Cardiac muscle cell (in vitro differentiated cells and primary cell): ENCODE results near the gene TMEM87B. TPM values are rescaled to one million over a fixed set of nuclear protein-coding genes. Genes with fewer than 3 reads are reported as not detected.
A peak's percentile ranks its signal among the peaks of the same experiment; 100 is the strongest.

Experiments used
- DNase-seq, 2 donors: peaks; one replicate each; pipeline versions ENCODE4 v3.0.0 to v3.0.0-alpha.2; 2010 to 2017; ENCODE audit warnings: low read depth in 1 of 2, low spot score in 1 of 2
- H3K27ac ChIP-seq: fragments of 200-600 bp; sonication (generic); 2 replicates; pipeline ENCODE4 v1.5.1; 2016
- H3K27me3 ChIP-seq: fragments of 200-600 bp; sonication (generic); 2 replicates; pipeline ENCODE4 v1.6.0; 2016; ENCODE audit warnings: control low read depth
- H3K36me3 ChIP-seq: fragments of 200-600 bp; sonication (generic); 2 replicates; pipeline ENCODE4 v1.5.1; 2016; ENCODE audit warnings: control low read depth
- H3K4me1 ChIP-seq: fragments of 200-600 bp; sonication (generic); 2 replicates; pipeline ENCODE4 v1.8.1; 2017; ENCODE audit warnings: low read depth, mild to moderate bottlenecking, mixed run types
- H3K4me3 ChIP-seq: fragments of 200-600 bp; sonication (generic); 2 replicates; pipeline ENCODE4 v1.5.1; 2016; ENCODE audit warnings: mild to moderate bottlenecking
- H3K9me3 ChIP-seq: fragments of 200-600 bp; sonication (generic); 2 replicates; pipeline ENCODE4 v1.5.1; 2017; ENCODE audit warnings: low read depth, mild to moderate bottlenecking, control low read depth
- polyA plus RNA-seq: library from polyadenylated mRNA; unstranded; fragments of >200 nt; fragmentation: Nextera tagmentation; extraction: Ambion mirVana; gene quantifications from 2 replicates; pipeline ENCODE4 v1.2.1, GENCODE V29; 2016
- total RNA-seq: library from RNA; depleted of rRNA; stranded (reverse); fragments of >200 nt; gene quantifications from 2 replicates; pipeline ENCODE4 v1.2.3, GENCODE V29; 2016
- TF ChIP-seq, protein P1 (sequence below): IDR thresholded peaks from 2 replicates; pipeline ENCODE4 v1.5.1; 2012; ENCODE audit warnings: low read depth, mild to moderate bottlenecking, low read length

TMEM87B gene
- total and polyA plus RNA-seq, 2 experiments from 2014 or later = 7.3 to 12.1 TPM

DNA sequence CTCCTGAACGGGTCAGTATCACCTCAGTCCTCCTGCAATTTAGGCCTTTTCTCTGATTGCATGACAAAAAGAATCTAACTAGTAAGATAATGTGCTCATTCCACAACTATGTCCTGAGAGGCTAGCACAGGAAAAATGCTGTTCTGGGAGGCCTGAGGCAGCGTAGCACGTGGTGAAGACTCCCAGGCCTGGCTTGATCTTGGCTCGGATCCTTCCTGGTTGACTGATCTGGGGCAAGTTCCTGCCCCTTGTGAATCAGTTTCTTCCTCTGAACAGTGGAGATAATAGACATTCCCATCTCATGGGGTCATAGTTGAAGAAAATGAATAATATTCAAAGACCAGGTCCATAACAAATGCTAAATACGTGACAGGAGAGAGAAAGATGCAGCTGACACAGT, 95.4 kb downstream of the TMEM87B start:
- DNase-seq = peak in 1 of 2 donors; percentile 92
- no peak overlapping the region for H3K27ac ChIP-seq

GRCh38 chr2:112150851-112151250, 95.8 kb downstream of the TMEM87B start:
- Histone ChIP-seq H3K9me3 (no peaks in the 10 kb centered on the region), H3K36me3 (no peaks in the 10 kb centered on the region), H3K4me1 (no peaks in the 10 kb centered on the region), H3K27ac (no peak overlapping the region), H3K27me3 (no peaks in the 10 kb centered on the region), H3K4me3 (no peak overlapping the region)
- TF ChIP-seq, protein P1, sequence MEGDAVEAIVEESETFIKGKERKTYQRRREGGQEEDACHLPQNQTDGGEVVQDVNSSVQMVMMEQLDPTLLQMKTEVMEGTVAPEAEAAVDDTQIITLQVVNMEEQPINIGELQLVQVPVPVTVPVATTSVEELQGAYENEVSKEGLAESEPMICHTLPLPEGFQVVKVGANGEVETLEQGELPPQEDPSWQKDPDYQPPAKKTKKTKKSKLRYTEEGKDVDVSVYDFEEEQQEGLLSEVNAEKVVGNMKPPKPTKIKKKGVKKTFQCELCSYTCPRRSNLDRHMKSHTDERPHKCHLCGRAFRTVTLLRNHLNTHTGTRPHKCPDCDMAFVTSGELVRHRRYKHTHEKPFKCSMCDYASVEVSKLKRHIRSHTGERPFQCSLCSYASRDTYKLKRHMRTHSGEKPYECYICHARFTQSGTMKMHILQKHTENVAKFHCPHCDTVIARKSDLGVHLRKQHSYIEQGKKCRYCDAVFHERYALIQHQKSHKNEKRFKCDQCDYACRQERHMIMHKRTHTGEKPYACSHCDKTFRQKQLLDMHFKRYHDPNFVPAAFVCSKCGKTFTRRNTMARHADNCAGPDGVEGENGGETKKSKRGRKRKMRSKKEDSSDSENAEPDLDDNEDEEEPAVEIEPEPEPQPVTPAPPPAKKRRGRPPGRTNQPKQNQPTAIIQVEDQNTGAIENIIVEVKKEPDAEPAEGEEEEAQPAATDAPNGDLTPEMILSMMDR = no peak
- no peak for DNase-seq

More for the DNA sequence above, 95.4 kb downstream of the TMEM87B start:
- no peaks in the 10 kb centered on the region for H3K36me3 ChIP-seq
- H3K4me3 ChIP-seq = no peak overlapping the region
- no peaks in the 10 kb centered on the region for H3K9me3 ChIP-seq
- H3K27me3 ChIP-seq = no peaks in the 10 kb centered on the region
- TF ChIP-seq, protein P1 = no peak
- H3K4me1 ChIP-seq = no peaks in the 10 kb centered on the region

- no peak for DNase-seq
- Histone ChIP-seq H3K36me3 (no peaks in the 10 kb centered on the region), H3K4me1 (no peaks in the 10 kb centered on the region), H3K27ac (no peak overlapping the region), H3K27me3 (no peaks in the 10 kb centered on the region), H3K9me3 (no peaks in the 10 kb centered on the region), H3K4me3 (no peak overlapping the region)
- TF ChIP-seq, protein P1 = no peak
These were observed 96.2 kb downstream of the TMEM87B start for GRCh38 chr2:112151271-112151670.

- H3K36me3 ChIP-seq = no peaks in the 10 kb centered on the region
- no peaks in the 10 kb centered on the region for H3K9me3 ChIP-seq
- TF ChIP-seq, protein P1 = no peak
- no peak for DNase-seq
- no peaks in the 10 kb centered on the region for H3K4me1 ChIP-seq
- H3K27ac ChIP-seq = no peak overlapping the region
- H3K4me3 ChIP-seq = no peak overlapping the region
- H3K27me3 ChIP-seq = no peaks in the 10 kb centered on the region
These were observed 96.8 kb downstream of the TMEM87B start for GRCh38 chr2:112151701-112152440.

DNA sequence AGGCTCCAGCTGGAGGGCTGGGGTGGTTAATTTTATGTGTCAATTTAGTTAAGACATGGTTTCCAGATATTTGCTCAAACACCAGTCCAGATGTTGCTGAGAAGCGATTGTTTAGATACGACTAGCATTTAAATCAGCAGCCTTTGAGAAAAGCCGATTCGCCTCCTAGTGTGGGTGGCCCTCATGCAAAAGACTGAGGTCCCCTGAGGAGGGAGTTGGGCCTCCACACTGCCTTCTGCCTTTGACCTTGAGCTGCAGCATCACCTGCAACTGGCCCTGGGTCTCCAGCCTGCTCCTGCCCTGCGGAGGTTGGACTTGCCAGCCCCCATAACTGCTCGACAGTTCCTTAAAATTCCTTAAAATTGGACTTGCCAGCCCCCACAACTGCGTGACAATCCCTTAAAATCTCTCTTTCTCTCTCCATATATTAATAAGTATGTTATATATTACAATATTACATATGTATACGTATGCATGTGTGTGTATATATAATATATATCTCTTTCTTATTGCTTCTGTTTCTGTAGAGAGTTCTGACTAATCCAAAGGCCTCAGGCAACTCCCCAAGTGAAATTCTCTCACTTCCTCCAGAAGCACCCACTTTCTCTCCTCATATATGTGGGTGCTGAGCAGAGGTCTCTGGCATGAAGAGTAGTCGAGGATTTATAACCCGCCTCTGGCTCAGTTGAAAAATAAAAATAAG, 97.6 kb downstream of the TMEM87B start:
- Histone ChIP-seq H3K4me3 (no peak overlapping the region), H3K27me3 (no peaks in the 10 kb centered on the region), H3K36me3 (no peaks in the 10 kb centered on the region), H3K9me3 (no peaks in the 10 kb centered on the region), H3K4me1 (no peaks in the 10 kb centered on the region), H3K27ac (no peak overlapping the region)
- TF ChIP-seq, protein P1 = no peak
- no peak for DNase-seq
